BLaER1 treated with 17β-estradiol and CSF1 and Interleukin-3, amounts not matched to agents 10 nM and 100 nM (cell line): ENCODE results near the gene FAM111A.
"Not testable (repeated sequence)": the region's sequence is repeated elsewhere in the genome, so short reads cannot be mapped to it uniquely, and the experiment has no call there.

ENCODE experiments used
- H3K27ac ChIP-seq, 11 experiments: shearing (Covaris generic); formaldehyde crosslinking; 2 replicates each; pipeline ENCODE4 v1.8.1; 2022
- H3K27me3 ChIP-seq, 11 experiments: shearing (Covaris generic); formaldehyde crosslinking; 2 replicates each; pipeline ENCODE4 v1.8.1; 2022
- H3K36me3 ChIP-seq, 11 experiments: shearing (Covaris generic); formaldehyde crosslinking; 2 replicates each; pipeline ENCODE4 v1.8.1; 2022
- H3K4me1 ChIP-seq, 10 experiments: shearing (Covaris generic); formaldehyde crosslinking; 2 replicates each; pipeline ENCODE4 v1.8.1; 2022
- H3K4me2 ChIP-seq, 11 experiments: shearing (Covaris generic); formaldehyde crosslinking; 2 replicates each; pipeline ENCODE4 v1.8.1; 2022
- H3K4me3 ChIP-seq, 10 experiments: shearing (Covaris generic); formaldehyde crosslinking; 2 replicates each; pipeline ENCODE4 v1.8.1; 2022
- H3K9ac ChIP-seq, 11 experiments: shearing (Covaris generic); formaldehyde crosslinking; 2 replicates each; pipeline ENCODE4 v1.8.1; 2022
- H3K9me3 ChIP-seq, 11 experiments: shearing (Covaris generic); formaldehyde crosslinking; replicated peaks in 1 of 11; 2 replicates each; pipeline ENCODE4 v1.8.1; 2022
- H4K20me1 ChIP-seq, 11 experiments: shearing (Covaris generic); formaldehyde crosslinking; 2 replicates each; pipeline ENCODE4 v1.8.1; 2022
- Cebpa-rat ChIP-seq, 11 experiments: shearing (Covaris generic); IDR thresholded peaks; 2 replicates each; pipeline ENCODE4 v1.8.1; 2022

Gene FAM111A

GRCh38 chr11:59142530-59143507 is at the start of gene FAM111A:
TSS of gene FAM111A (plus strand) at chr11:59142856. CDS start at chr11:59148873, 6,017 bp downstream.
- TF ChIP-seq Cebpa-rat (IDR thresholded peaks at IDR 0.05), result no peak
- Histone ChIP-seq H3K9me3 (no peaks in the 10 kb centered on the region), H4K20me1 (no peaks in the 10 kb centered on the region), H3K4me3 (peak within 1 kb of the TSS; percentile 69 to 83 (median 77)), H3K9ac (peak within 1 kb of the TSS; percentile 82 to 92 (median 86)), H3K27me3 (no peaks in the 10 kb centered on the region), H3K36me3 (peaks cover 0 to 29% (median 4%) of the 10 kb centered on the region in 11 experiments; a peak in 11 of 22 replicates), H3K4me2 (peak within 1 kb of the TSS; percentile 80 to 96 (median 91)), H3K4me1 (peaks cover 39 to 62% (median 57%) of the 10 kb centered on the region in 10 experiments), H3K27ac (peak within 1 kb of the TSS; percentile 81 to 98 (median 90))

GRCh38 chr11:59093576-59093975 is 49.1 kb upstream of the FAM111A start:
- H3K27ac ChIP-seq, H3K9ac ChIP-seq, H3K9me3 ChIP-seq, H4K20me1 ChIP-seq, H3K4me1 ChIP-seq, H3K36me3 ChIP-seq, H3K4me3 ChIP-seq, H3K4me2 ChIP-seq, H3K27me3 ChIP-seq: not testable (repeated sequence)

- not testable (repeated sequence) for H3K27ac ChIP-seq, H3K36me3 ChIP-seq, H3K27me3 ChIP-seq, H3K4me1 ChIP-seq, H3K9ac ChIP-seq, H3K4me3 ChIP-seq, H4K20me1 ChIP-seq, H3K9me3 ChIP-seq
- H3K4me2 ChIP-seq, result peak overlapping the region in 4 of 11 experiments; percentile 7 to 26 (median 20); a peak in 3 of 22 replicates
Measured at GRCh38 chr11:59095225-59095624, 47.4 kb upstream of the FAM111A start.

GRCh38 chr11:59095972-59096575 is 46.6 kb upstream of the FAM111A start:
- H3K36me3 ChIP-seq, H3K4me2 ChIP-seq, H3K9ac ChIP-seq, H3K4me3 ChIP-seq, H3K27me3 ChIP-seq, H3K9me3 ChIP-seq, H4K20me1 ChIP-seq, H3K27ac ChIP-seq, H3K4me1 ChIP-seq: not testable (repeated sequence)

GRCh38 chr11:59097113-59097708 is 45.4 kb upstream of the FAM111A start:
- no peaks in the 10 kb centered on the region for H4K20me1 ChIP-seq
- peaks cover 0 to 16% (median 11%) of the 10 kb centered on the region in 10 experiments; a peak in 14 of 20 replicates for H3K4me1 ChIP-seq
- no peaks in the 10 kb centered on the region for H3K36me3 ChIP-seq
- H3K9me3 ChIP-seq, result no peaks in the 10 kb centered on the region
- H3K4me2 ChIP-seq, result no peak overlapping the region
- H3K27ac ChIP-seq, result no peak overlapping the region
- H3K27me3 ChIP-seq, result no peaks in the 10 kb centered on the region
- no peak overlapping the region for H3K4me3 ChIP-seq
- H3K9ac ChIP-seq, result no peak overlapping the region
- no peak for TF ChIP-seq Cebpa-rat (IDR thresholded peaks at IDR 0.05)

- H3K9ac ChIP-seq, H3K27me3 ChIP-seq, H3K4me2 ChIP-seq, H3K27ac ChIP-seq, H3K36me3 ChIP-seq, H3K4me3 ChIP-seq, H4K20me1 ChIP-seq, H3K9me3 ChIP-seq: not testable (repeated sequence)
- peaks cover 0 to 20% (median 17%) of the 10 kb centered on the region in 10 experiments; a peak in 15 of 20 replicates for H3K4me1 ChIP-seq
Measured at GRCh38 chr11:59097938-59098337, 44.7 kb upstream of the FAM111A start.

GRCh38 chr11:59102259-59102765 is 40.3 kb upstream of the FAM111A start:
- peak overlapping the region; percentile 67 to 86 (median 79) for H3K4me2 ChIP-seq
- peak overlapping the region in 8 of 11 experiments; percentile 11 to 56 (median 41); a peak in 6 of 22 replicates for H3K9ac ChIP-seq
- H4K20me1 ChIP-seq, result no peaks in the 10 kb centered on the region
- H3K27ac ChIP-seq, result no peak overlapping the region
- no peaks in the 10 kb centered on the region for H3K36me3 ChIP-seq
- peaks cover 13 to 29% (median 24%) of the 10 kb centered on the region in 10 experiments for H3K4me1 ChIP-seq
- H3K9me3 ChIP-seq, result no peaks in the 10 kb centered on the region
- no peaks in the 10 kb centered on the region for H3K27me3 ChIP-seq
- peak overlapping the region; percentile 46 to 64 (median 50) for H3K4me3 ChIP-seq
- no peak for TF ChIP-seq Cebpa-rat (IDR thresholded peaks at IDR 0.05)

GRCh38 chr11:59106363-59107336 is 36.0 kb upstream of the FAM111A start, which contains the start of gene FAM111B:
TSS of gene FAM111B (plus strand) at chr11:59107237. CDS start at chr11:59109626, 2,389 bp downstream.
- no peak for TF ChIP-seq Cebpa-rat (IDR thresholded peaks at IDR 0.05)
- H4K20me1 ChIP-seq, result no peaks in the 10 kb centered on the region; a peak in 1 of 22 replicates
- H3K4me3 ChIP-seq, result peak within 1 kb of the TSS; percentile 62 to 82 (median 70)
- H3K4me2 ChIP-seq, result peak within 1 kb of the TSS; percentile 88 to 99 (median 95)
- peak within 1 kb of the TSS; percentile 48 to 91 (median 84); a peak in 21 of 22 replicates for H3K9ac ChIP-seq
- H3K27me3 ChIP-seq, result no peaks in the 10 kb centered on the region
- H3K4me1 ChIP-seq, result peaks cover 34 to 64% (median 49%) of the 10 kb centered on the region in 10 experiments
- peak within 1 kb of the TSS in 9 of 11 experiments; percentile 48 to 87 (median 80); a peak in 17 of 22 replicates for H3K27ac ChIP-seq
- peaks cover 0 to 10% (median 0%) of the 10 kb centered on the region in 11 experiments; a peak in 5 of 22 replicates for H3K9me3 ChIP-seq
- peaks cover 0 to 28% (median 24%) of the 10 kb centered on the region in 11 experiments; a peak in 17 of 22 replicates for H3K36me3 ChIP-seq

- Histone ChIP-seq H3K4me1 (peaks cover 32 to 55% (median 39%) of the 10 kb centered on the region in 10 experiments), H3K9ac (peak overlapping the region in 10 of 11 experiments; percentile 28 to 91 (median 84); a peak in 19 of 22 replicates), H3K9me3 (peaks cover 0 to 18% (median 0%) of the 10 kb centered on the region in 11 experiments; a peak in 5 of 22 replicates), H3K4me3 (peak overlapping the region; percentile 62 to 82 (median 70); a peak in 19 of 20 replicates), H3K27ac (peak overlapping the region in 9 of 11 experiments; percentile 48 to 87 (median 80); a peak in 16 of 22 replicates), H3K4me2 (peak overlapping the region; percentile 88 to 99 (median 93)), H3K36me3 (peaks cover 0 to 38% (median 35%) of the 10 kb centered on the region in 11 experiments; a peak in 19 of 22 replicates)
- H4K20me1 ChIP-seq, H3K27me3 ChIP-seq: not testable (repeated sequence)
Measured at GRCh38 chr11:59107721-59108120, 34.9 kb upstream of the FAM111A start.
